ENCODE results near the gene SCRN1.

- TF ChIP-seq CTCF (conservative IDR thresholded peaks at IDR 0.05; ENCODE audit: low read depth in 2 of 2) (no peak), POLR2AphosphoS5 (IDR thresholded peaks at IDR 0.05; ENCODE audit: low read depth) (no peak), EZH2phosphoT487 (IDR thresholded peaks at IDR 0.05; ENCODE audit: unreplicated experiment) (no peak), NANOG (IDR thresholded peaks at IDR 0.05; ENCODE audit: borderline replicate concordance) (no peak), ZNF462 (CRISPR knock-in tag; IDR thresholded peaks at IDR 0.05) (no peak)
These were observed 13.5 kb upstream of the SCRN1 start for GRCh38 chr7:30003098-30003497.

Data from GM23338 (cell line).